ENCODE results near the gene B4GALNT3.

- TF ChIP-seq, protein P1, sequence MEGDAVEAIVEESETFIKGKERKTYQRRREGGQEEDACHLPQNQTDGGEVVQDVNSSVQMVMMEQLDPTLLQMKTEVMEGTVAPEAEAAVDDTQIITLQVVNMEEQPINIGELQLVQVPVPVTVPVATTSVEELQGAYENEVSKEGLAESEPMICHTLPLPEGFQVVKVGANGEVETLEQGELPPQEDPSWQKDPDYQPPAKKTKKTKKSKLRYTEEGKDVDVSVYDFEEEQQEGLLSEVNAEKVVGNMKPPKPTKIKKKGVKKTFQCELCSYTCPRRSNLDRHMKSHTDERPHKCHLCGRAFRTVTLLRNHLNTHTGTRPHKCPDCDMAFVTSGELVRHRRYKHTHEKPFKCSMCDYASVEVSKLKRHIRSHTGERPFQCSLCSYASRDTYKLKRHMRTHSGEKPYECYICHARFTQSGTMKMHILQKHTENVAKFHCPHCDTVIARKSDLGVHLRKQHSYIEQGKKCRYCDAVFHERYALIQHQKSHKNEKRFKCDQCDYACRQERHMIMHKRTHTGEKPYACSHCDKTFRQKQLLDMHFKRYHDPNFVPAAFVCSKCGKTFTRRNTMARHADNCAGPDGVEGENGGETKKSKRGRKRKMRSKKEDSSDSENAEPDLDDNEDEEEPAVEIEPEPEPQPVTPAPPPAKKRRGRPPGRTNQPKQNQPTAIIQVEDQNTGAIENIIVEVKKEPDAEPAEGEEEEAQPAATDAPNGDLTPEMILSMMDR (IDR thresholded peaks at IDR 0.05) = no peak
- no peak for TF ChIP-seq POLR2A (IDR thresholded peaks at IDR 0.05)
These were observed 153.1 kb downstream of the B4GALNT3 start for GRCh38 chr12:612886-613285.
